Uterus (tissue), 2 donors: ENCODE measurements around the gene PLA2G4D.

ENCODE experiments used
- CTCF ChIP-seq, 4 experiments: fragments of 200-600 bp in 2 of 4; fragments of 450-650 bp in 2 of 4; sonication (generic) in 2 of 4; IDR thresholded peaks; one replicate each; pipeline ENCODE4 v1.5.1; 2016 to 2019; ENCODE audit warnings: antibody characterized with exemption in 4 of 4, mild to moderate bottlenecking in 2 of 4, moderate library complexity in 1 of 4
- POLR2A ChIP-seq, 2 donors: fragments of 450-650 bp; IDR thresholded peaks; one replicate each; pipeline ENCODE4 v1.6.1; 2016; ENCODE audit warnings: antibody characterized with exemption in 2 of 2, mild to moderate bottlenecking in 1 of 2, moderate library complexity in 1 of 2

GRCh38 chr15:42069025-42069424 is 25.3 kb downstream of the PLA2G4D start:
- TF ChIP-seq CTCF (IDR thresholded peaks at IDR 0.05) (no peak), POLR2A (IDR thresholded peaks at IDR 0.05) (no peak)
